PC-9 (cell line): ENCODE data around the gene TMEM161B. TPM values are rescaled to one million over a fixed set of nuclear protein-coding genes. Genes with fewer than 3 reads are reported as not detected.

ENCODE experiments used
- BruUV-seq: library from RNA; stranded (reverse); fragments of 400-500 nt; replicated peaks from 2 replicates; lab custom pipeline; 2021; lab: Mats Ljungman, UMichigan
- CTCF ChIA-PET: fragments of 300-600 bp; sonication (Branson Sonifier 250); formaldehyde crosslinking; loops from one replicate; lab custom pipeline; 2022; ENCODE audit warnings: antibody characterized with exemption; lab: Charles Lee
- POLR2A ChIA-PET: fragments of 300-600 bp; sonication (Branson Sonifier 250); formaldehyde crosslinking; loops from one replicate; lab custom pipeline; 2022; ENCODE audit warnings: antibody characterized with exemption; ENCODE audit not compliant: unreplicated experiment; lab: Charles Lee
- DNase-seq, 2 experiments: peaks; one replicate each; pipeline versions ENCODE4 v3.0.0 to v3.0.0-alpha.2; 2015 to 2022; ENCODE audit warnings: mixed read lengths in 1 of 2
- H2AFZ ChIP-seq: fragments of 200-600 bp; sonication (generic); 2 replicates; pipeline ENCODE4 v1.8.1; 2017; ENCODE audit warnings: antibody characterized with exemption
- H3F3A ChIP-seq: fragments of 200-600 bp; sonication (generic); 2 replicates; pipeline ENCODE4 v1.8.1; 2017; ENCODE audit warnings: antibody characterized with exemption, mild to moderate bottlenecking, low read depth; ENCODE audit not compliant: insufficient read depth
- H3K27ac ChIP-seq: fragments of 200-600 bp; sonication (generic); 2 replicates; pipeline ENCODE4 v1.6.1; 2016; ENCODE audit warnings: mixed run types
- H3K27me3 ChIP-seq: fragments of 200-600 bp; sonication (generic); 2 replicates; pipeline ENCODE4 v1.6.1; 2016; ENCODE audit warnings: low read depth, mixed run types; ENCODE audit not compliant: insufficient read depth
- H3K36me3 ChIP-seq: fragments of 200-600 bp; sonication (generic); 2 replicates; pipeline ENCODE4 v1.6.1; 2016; ENCODE audit warnings: low read depth, mixed run types
- H3K4me1 ChIP-seq: fragments of 200-600 bp; sonication (generic); replicated peaks from 2 replicates; pipeline ENCODE4 v1.6.1; 2016; ENCODE audit warnings: mixed run types; ENCODE audit not compliant: insufficient read depth
- H3K4me2 ChIP-seq: fragments of 200-600 bp; sonication (generic); 2 replicates; pipeline ENCODE4 v1.6.1; 2017; ENCODE audit warnings: mixed run types
- H3K4me3 ChIP-seq: fragments of 200-600 bp; sonication (generic); 2 replicates; pipeline ENCODE4 v1.6.1; 2016; ENCODE audit warnings: mixed run types
- H3K79me2 ChIP-seq: fragments of 200-600 bp; sonication (generic); 2 replicates; pipeline ENCODE4 v1.6.1; 2017; ENCODE audit warnings: low read depth, mixed run types
- H3K9me2 ChIP-seq: fragments of 200-600 bp; sonication (generic); 2 replicates; pipeline ENCODE4 v1.8.1; 2017; ENCODE audit warnings: mild to moderate bottlenecking; ENCODE audit not compliant: insufficient read depth
- H3K9me3 ChIP-seq: fragments of 200-600 bp; sonication (generic); 2 replicates; pipeline ENCODE4 v1.8.1; 2016; ENCODE audit warnings: low read depth; ENCODE audit not compliant: insufficient read depth
- H4K20me1 ChIP-seq: fragments of 200-600 bp; sonication (generic); 2 replicates; pipeline ENCODE4 v1.8.1; 2017; ENCODE audit not compliant: insufficient read depth
- EZH2 ChIP-seq: fragments of 200-600 bp; sonication (generic); IDR thresholded peaks from 2 replicates; pipeline ENCODE4 v1.8.0; 2017; ENCODE audit warnings: antibody characterized with exemption, low read depth
- intact Hi-C: fragments of 100-400 bp; cut with micrococcal nuclease; formaldehyde crosslinking; loops from one replicate; pipeline ENCODE4 v1.10.0; 2022; ENCODE audit not compliant: unreplicated experiment
- total RNA-seq: library from RNA; stranded (reverse); gene quantifications from 2 replicates; pipeline ENCODE4 v1.2.3, GENCODE V29; 2021
- TF ChIP-seq, protein P1 (sequence below): fragments of 200-600 bp; sonication (generic); conservative IDR thresholded peaks from 2 replicates; pipeline ENCODE4 v1.6.1; 2017; ENCODE audit warnings: mixed run types, antibody characterized with exemption, mild to moderate bottlenecking, moderate library complexity

TMEM161B gene
- total RNA-seq, 1 experiment from 2014 or later, result 24.8 TPM

DNA sequence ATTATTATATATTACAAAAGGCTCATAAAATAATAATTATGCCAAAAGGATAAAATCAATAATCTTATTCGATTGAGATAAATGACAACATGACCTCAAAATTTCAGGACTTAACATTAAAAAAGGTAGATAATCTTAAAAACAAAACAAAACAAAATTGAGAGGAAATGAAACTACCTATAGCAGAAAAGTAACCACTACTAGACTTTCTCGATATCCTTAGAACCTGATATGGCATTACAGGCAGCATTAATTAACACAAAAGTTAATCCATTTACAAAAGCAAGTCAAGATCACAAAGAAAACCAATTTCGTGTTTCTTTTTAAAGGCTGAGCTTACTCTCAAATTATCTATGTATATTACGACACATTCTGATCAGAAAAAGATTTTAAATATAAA, 29.9 kb downstream of the TMEM161B start:
- Histone ChIP-seq H4K20me1 (no peaks in the 10 kb centered on the region), H3K79me2 (peaks cover 37% of the 10 kb centered on the region), H3K9me3 (0 out of 2 replicates have a peak, but pooled peaks cover under 1% of the 10 kb centered on the region), H3K27me3 (no peaks in the 10 kb centered on the region), H3K4me3 (no peak overlapping the region), H2AFZ (no peak overlapping the region), H3F3A (no peaks in the 10 kb centered on the region), H3K36me3 (peaks cover 4% of the 10 kb centered on the region; the same call in 1 of the 2 replicates), H3K9me2 (no peaks in the 10 kb centered on the region), H3K27ac (no peak overlapping the region), H3K4me2 (no peak overlapping the region), H3K4me1 (peaks cover 10% of the 10 kb centered on the region)
- TF ChIP-seq, protein P1, sequence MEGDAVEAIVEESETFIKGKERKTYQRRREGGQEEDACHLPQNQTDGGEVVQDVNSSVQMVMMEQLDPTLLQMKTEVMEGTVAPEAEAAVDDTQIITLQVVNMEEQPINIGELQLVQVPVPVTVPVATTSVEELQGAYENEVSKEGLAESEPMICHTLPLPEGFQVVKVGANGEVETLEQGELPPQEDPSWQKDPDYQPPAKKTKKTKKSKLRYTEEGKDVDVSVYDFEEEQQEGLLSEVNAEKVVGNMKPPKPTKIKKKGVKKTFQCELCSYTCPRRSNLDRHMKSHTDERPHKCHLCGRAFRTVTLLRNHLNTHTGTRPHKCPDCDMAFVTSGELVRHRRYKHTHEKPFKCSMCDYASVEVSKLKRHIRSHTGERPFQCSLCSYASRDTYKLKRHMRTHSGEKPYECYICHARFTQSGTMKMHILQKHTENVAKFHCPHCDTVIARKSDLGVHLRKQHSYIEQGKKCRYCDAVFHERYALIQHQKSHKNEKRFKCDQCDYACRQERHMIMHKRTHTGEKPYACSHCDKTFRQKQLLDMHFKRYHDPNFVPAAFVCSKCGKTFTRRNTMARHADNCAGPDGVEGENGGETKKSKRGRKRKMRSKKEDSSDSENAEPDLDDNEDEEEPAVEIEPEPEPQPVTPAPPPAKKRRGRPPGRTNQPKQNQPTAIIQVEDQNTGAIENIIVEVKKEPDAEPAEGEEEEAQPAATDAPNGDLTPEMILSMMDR, result no peak
- TF ChIP-seq EZH2, result no peak
- CTCF ChIA-PET, result no interaction called here
- POLR2A ChIA-PET, result no interaction called here
- intact Hi-C loops, result no loop called here
- BruUV-seq, result no TSS peak
- no peak for DNase-seq

DNA sequence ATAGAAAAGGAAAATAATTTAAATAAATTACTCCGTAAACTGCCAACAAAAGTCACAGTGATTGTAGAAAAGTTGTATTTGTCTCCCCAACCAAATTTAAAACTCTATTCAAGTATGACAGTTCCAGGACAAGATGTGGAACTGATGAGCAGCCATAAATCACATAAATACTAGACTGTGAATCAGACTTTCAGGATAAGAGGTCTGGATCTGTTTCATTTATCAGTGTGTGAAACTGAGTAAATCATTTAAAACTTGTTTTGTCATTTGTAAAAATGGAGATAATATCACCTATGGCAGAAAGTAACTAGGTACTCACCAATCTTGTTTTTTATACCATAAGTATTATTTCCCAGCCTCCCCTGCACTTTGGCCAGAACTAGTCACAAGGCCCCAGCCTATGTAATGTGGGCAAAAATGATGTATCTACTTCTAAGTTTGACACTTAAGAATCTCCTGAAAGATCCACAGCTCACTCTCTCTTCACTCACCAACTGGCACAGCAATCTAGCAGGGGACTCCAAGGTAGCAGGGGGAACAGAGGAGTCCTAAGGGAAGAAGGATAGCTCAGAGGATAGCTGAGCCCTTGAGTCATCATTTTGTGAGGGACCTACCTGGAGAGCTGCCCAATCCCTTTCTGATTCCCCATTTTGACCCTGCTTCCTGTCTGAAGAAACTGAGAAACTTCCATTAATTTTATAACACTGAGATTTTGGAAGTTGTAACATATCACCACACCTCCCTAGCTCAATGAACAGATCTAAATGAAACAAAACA, 31.6 kb downstream of the TMEM161B start:
- DNase-seq, result no peak
- CTCF ChIA-PET, result no interaction called here

DNA sequence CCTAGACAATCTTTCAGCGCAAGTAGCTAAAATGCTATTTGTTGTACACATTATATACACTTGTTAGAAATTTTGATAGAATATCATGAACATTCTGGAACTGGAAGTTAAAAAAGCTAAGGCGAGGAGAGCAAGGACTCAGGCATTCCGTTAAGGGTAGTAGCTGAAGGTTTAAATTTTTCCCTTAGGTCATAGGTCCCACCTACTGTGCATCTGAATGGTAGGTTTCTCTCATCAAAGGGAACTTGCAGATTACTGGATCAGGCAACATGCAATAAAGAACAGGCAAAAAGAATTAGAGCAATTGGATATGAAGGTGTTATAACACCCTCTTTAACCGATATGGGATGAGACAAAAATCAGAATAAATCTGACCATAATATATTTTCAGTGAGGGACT, 32.8 kb downstream of the TMEM161B start:
- no peaks in the 10 kb centered on the region for H4K20me1 ChIP-seq
- no TSS peak for BruUV-seq
- intact Hi-C loops, result no loop called here
- no peak overlapping the region for H3K4me3 ChIP-seq
- POLR2A ChIA-PET, result no interaction called here
- H3K36me3 ChIP-seq, result no peaks in the 10 kb centered on the region
- no peak overlapping the region for H2AFZ ChIP-seq
- no peaks in the 10 kb centered on the region for H3K27me3 ChIP-seq
- TF ChIP-seq EZH2, result no peak
- TF ChIP-seq, protein P1, result no peak
- no peak overlapping the region for H3K4me2 ChIP-seq
- no peaks in the 10 kb centered on the region for H3F3A ChIP-seq
- no peaks in the 10 kb centered on the region for H3K9me3 ChIP-seq
- no peak overlapping the region for H3K27ac ChIP-seq
- no peaks in the 10 kb centered on the region for H3K4me1 ChIP-seq
- H3K9me2 ChIP-seq, result no peaks in the 10 kb centered on the region
- no peak for DNase-seq
- CTCF ChIA-PET, result no interaction called here
- 0 out of 2 replicates have a peak, but pooled peaks cover 13% of the 10 kb centered on the region for H3K79me2 ChIP-seq

More for the DNA sequence above, 31.6 kb downstream of the TMEM161B start:
- BruUV-seq, result no TSS peak
- peaks cover 20% of the 10 kb centered on the region for H3K79me2 ChIP-seq
- H3K4me3 ChIP-seq, result no peak overlapping the region
- POLR2A ChIA-PET, result interaction anchor here (0.7 kb wide), 1 partner anchor 969 kb away, joined by 8 read pairs; the partner anchor contains the start of gene RASA1
- H2AFZ ChIP-seq, result no peak overlapping the region
- no peaks in the 10 kb centered on the region for H3K9me3 ChIP-seq
- no peaks in the 10 kb centered on the region for H3K27me3 ChIP-seq
- no peaks in the 10 kb centered on the region for H4K20me1 ChIP-seq
- H3K36me3 ChIP-seq, result no peaks in the 10 kb centered on the region; the same call in 1 of the 2 replicates
- no peaks in the 10 kb centered on the region for H3K9me2 ChIP-seq
- no peak for TF ChIP-seq EZH2
- H3F3A ChIP-seq, result no peaks in the 10 kb centered on the region
- no peak overlapping the region for H3K27ac ChIP-seq
- H3K4me2 ChIP-seq, result no peak overlapping the region
- intact Hi-C loops, result no loop called here
- no peaks in the 10 kb centered on the region for H3K4me1 ChIP-seq
